RKO (cell line): ENCODE data around the gene PLET1.
A peak's percentile ranks its signal among the peaks of the same experiment; 100 is the strongest.

Source experiments
- DNase-seq: peaks from one replicate; pipeline ENCODE4 v3.0.0-alpha.2; 2016; ENCODE audit warnings: low spot score

Gene PLET1

GRCh38 chr11:112260490-112260889, at the start of gene PLET1:
Gene PLET1 (minus strand): TSS chr11:112260860. CDS start chr11:112260589, 271 bp downstream.
- DNase-seq, result no peak

GRCh38 chr11:112310419-112310818, 49.8 kb upstream of the PLET1 start:
- DNase-seq, result no peak

GRCh38 chr11:112308651-112309050, 48.0 kb upstream of the PLET1 start:
- no peak for DNase-seq

GRCh38 chr11:112307616-112308015, 47.0 kb upstream of the PLET1 start:
- no peak for DNase-seq

DNA sequence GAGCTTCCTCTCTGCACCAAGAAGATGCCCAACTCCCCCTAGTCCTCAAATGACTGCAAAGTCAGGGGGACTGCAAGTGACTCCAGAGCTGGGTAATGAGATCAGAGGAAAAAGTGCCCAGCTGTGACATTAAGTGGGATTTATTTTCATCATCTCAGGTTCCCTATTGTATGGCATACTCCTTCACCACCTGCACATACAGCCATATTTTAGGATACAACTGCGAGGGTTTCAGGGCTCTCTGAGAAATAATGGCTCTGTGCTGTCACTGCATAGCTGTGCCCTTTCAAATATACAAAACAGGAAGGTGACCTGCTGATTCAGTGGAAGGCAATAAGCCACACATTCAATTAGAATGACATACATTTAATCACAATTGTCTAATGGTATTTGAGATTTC, 45.6 kb upstream of the PLET1 start:
- DNase-seq, result no peak

GRCh38 chr11:112304914-112305313, 44.3 kb upstream of the PLET1 start:
- no peak for DNase-seq

- no peak for DNase-seq
These were observed 43.0 kb upstream of the PLET1 start for GRCh38 chr11:112303616-112304015.

GRCh38 chr11:112302226-112302868, 41.7 kb upstream of the PLET1 start:
- DNase-seq, result no peak

- no peak for DNase-seq
These were observed 39.6 kb upstream of the PLET1 start for GRCh38 chr11:112300094-112300786.

- DNase-seq, result no peak
These were observed 37.9 kb upstream of the PLET1 start for GRCh38 chr11:112298535-112298934.

DNA sequence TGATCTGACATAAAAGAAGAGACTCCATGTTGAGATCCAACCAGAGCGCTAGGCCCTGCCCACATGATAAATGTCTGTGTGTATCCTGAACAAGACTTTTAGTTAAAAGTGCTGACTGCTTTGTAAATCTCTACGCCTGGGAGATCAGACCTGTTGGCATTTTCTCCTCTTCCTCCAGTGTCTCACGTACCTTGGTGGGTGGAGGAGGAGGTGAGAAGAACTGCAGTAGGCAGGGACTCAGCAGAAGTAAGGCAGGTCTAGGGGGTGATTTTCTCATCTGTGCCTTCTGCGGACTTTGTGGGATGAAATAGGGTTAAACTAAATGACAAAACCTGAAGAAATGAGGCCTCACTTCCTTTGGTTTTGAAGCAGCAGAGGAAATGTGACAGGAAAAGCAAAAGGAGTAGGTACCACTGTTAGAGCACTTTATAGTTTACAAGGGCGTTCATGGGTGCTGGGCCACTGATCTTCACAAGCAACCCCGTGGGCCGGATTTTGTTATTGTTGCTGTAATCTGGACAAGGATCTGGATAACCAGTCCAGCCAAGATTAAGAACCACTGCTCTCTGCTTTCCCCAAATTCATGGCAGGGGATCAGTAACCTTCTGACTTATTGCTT, 36.7 kb upstream of the PLET1 start:
- DNase-seq, result no peak

GRCh38 chr11:112296044-112296443, 35.4 kb upstream of the PLET1 start:
- DNase-seq, result no peak

DNA sequence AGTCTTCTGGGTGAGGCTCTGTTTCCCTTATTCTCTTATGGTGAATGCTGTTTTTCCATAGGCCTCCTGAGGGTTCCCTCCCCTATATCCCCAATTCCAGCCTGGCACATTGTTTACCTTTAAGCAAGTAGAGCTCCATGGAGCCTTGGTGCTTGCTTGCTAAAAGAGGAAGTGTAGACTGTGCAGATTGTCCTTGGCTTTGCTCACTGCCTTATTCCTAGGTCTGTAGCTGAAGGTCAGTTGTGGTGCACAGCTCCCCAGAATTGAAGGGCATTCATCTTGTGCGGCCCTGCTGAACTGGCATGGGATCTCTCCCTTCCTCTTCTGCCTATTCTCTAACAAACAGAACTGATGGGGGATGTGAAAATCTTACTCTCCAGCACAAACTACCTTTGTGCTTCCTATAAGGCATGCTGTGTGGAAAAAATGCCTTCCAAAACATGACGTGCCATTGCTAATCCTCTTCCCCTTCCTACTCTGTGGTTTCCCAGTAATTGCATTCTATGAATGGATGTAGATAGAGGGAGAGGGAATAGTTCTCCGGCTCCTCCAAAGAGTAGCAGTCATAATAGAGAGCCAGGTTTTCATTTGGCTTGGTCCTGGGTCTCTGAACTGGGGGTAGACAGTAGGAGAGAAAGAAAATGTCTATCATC, 34.2 kb upstream of the PLET1 start:
- no peak for DNase-seq

- DNase-seq, result no peak
These were observed 33.0 kb upstream of the PLET1 start for GRCh38 chr11:112293614-112294013.

DNA sequence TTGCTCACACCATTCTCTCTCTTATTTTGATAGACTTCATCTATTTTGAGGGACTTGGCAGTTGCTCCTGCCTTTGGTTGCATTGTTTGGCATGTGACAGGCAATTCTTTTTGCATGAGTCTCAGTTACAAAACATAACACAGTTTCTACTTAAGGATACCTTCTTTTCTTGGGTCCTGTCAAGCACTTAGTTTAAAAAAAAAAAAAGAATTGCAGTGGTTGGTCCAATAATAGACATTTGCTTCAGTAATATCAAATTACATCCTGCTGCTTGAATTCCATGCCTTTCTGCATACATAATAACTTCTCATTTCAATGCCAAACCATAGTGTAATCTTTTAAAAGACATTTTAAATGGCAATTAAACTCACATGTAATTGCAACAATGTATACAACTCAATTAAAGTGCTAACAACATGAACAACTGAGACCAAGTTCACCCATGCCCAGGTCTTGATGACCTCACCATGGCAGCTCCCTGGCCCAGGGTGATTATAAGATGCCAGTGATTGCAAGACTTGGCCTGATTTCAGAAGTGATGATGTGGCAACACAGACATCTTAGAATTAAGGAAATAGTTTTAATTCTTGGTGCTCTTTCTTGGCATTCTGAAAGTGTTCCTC, 32.2 kb upstream of the PLET1 start:
- DNase-seq, result peak; percentile 38

DNA sequence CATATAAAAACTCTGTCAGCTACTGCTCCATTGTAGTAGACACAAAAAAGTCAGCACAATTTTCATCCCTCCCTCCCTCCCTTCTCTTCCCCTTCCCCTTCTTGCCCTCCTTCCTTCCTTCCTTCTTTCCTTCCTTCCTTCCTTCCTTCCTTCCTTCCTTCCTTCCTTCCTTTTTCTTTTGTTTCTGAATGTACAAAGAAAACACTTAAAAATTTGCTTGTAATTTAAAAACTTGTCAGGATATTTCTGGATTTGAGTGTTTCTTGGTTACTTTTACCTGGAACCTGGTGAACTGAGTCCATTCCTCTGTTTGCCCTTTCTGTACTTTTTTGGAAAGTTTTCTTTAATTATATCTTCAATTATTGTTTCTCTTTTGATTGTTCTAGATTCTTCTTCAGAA, 31.5 kb upstream of the PLET1 start:
- no peak for DNase-seq

GRCh38 chr11:112291191-112291590, 30.5 kb upstream of the PLET1 start:
- DNase-seq, result no peak

DNA sequence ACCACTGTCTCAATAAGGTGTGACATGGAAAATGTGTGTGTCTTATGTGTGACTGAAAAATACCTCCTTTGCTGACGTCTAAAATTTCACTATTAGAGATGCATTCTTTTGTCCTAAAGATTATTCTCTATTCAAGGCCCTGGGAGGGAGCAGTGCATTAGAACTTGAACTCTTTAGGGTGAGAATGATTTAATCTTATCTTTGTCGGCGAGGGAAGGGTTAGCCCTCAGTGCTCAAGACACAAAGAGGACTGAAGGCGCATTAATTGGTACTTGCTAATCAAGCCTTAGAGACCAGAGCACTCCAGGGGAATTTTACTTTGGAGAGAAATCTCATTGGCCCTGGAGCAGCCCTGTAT, 29.8 kb upstream of the PLET1 start:
- no peak for DNase-seq

GRCh38 chr11:112289588-112290492, 29.2 kb upstream of the PLET1 start:
- DNase-seq, result peak; percentile 61

DNA sequence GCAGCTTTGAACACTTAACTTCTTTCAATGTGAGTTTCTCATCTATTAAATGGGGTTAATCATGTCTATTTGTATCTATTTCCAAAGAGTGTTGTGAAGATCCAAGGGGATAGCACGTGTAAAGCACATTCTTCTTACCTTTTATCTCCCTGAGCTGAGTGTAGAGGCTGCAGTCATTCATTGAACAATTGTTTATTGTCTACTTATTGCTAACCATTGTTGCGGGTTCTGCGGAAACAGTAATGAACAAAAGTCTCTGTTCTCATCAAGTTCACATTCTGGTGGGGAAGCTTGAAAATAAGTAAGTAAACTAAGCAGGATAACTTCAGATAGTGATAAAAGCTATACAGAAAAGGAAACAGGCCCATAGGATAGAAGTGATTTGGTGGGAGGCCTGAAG, 27.4 kb upstream of the PLET1 start:
- no peak for DNase-seq

GRCh38 chr11:112285841-112286311, 25.2 kb upstream of the PLET1 start:
- DNase-seq, result no peak
